WI38 (cell line): ENCODE data around the gene PARP6.
A peak's percentile ranks its signal among the peaks of the same experiment; 100 is the strongest.

Source experiments
- H3K4me3 ChIP-seq: 2 replicates; pipeline ENCODE4 v1.5.1; 2011; ENCODE audit warnings: low read depth, mild to moderate bottlenecking, control low read depth, low read length
- CTCF ChIP-seq: IDR thresholded peaks from 2 replicates; pipeline ENCODE4 v1.5.1; 2012; ENCODE audit warnings: low read depth, mild to moderate bottlenecking, control low read depth, low read length

The PARP6 gene

GRCh38 chr15:72272213-72272996 lies at the start of gene PARP6:
Gene PARP6 (minus strand): TSS chr15:72272554. CDS start chr15:72267477, 5,077 bp downstream.
- peak; percentile 37 for TF ChIP-seq CTCF
- H3K4me3 ChIP-seq, result peak within 1 kb of the TSS; percentile 80

GRCh38 chr15:72319985-72320671 lies 47.8 kb upstream of the PARP6 start, which contains the start of gene CELF6:
Gene CELF6 (minus strand): TSS chr15:72320157. CDS start chr15:72319874, 283 bp downstream.
- H3K4me3 ChIP-seq, result peak within 1 kb of the TSS; percentile 58

GRCh38 chr15:72319360-72319984 lies 47.1 kb upstream of the PARP6 start:
- TF ChIP-seq CTCF, result no peak
- H3K4me3 ChIP-seq, result peak overlapping the region; percentile 58

More at GRCh38 chr15:72319985-72320671, 47.8 kb upstream of the PARP6 start, which contains the start of gene CELF6:
- TF ChIP-seq CTCF, result no peak

- TF ChIP-seq CTCF, result no peak
- no peak overlapping the region for H3K4me3 ChIP-seq
Measured at GRCh38 chr15:72318408-72318942, 46.1 kb upstream of the PARP6 start.

- TF ChIP-seq CTCF, result no peak
Measured at GRCh38 chr15:72315706-72316370, 43.5 kb upstream of the PARP6 start.

GRCh38 chr15:72313881-72314280 lies 41.5 kb upstream of the PARP6 start:
- no peak overlapping the region for H3K4me3 ChIP-seq
- no peak for TF ChIP-seq CTCF

More at GRCh38 chr15:72315706-72316370, 43.5 kb upstream of the PARP6 start:
- no peak overlapping the region for H3K4me3 ChIP-seq
